DMS79 (cell line): Measurements from ENCODE around the gene CIPC.

Experiments
- DNase-seq: peaks from one replicate; lab custom pipeline; 2025; lab: John Stamatoyannopoulos, UW

The CIPC gene

GRCh38 chr14:77071938-77072388, 26.1 kb upstream of the CIPC start:
- DNase-seq: no peak

GRCh38 chr14:77074969-77075368, 23.1 kb upstream of the CIPC start:
- no peak for DNase-seq

GRCh38 chr14:77076113-77076631, 21.9 kb upstream of the CIPC start:
- no peak for DNase-seq

- no peak for DNase-seq
These were observed 21.0 kb upstream of the CIPC start for GRCh38 chr14:77077040-77077439.

- DNase-seq: no peak
These were observed 15.7 kb upstream of the CIPC start for GRCh38 chr14:77082356-77082755.

GRCh38 chr14:77083082-77083481, 15.0 kb upstream of the CIPC start:
- no peak for DNase-seq

- no peak for DNase-seq
These were observed 13.1 kb upstream of the CIPC start for GRCh38 chr14:77084985-77085384.

GRCh38 chr14:77085538-77085937, 12.5 kb upstream of the CIPC start:
- no peak for DNase-seq

GRCh38 chr14:77086017-77086727, 11.9 kb upstream of the CIPC start:
- DNase-seq: no peak

GRCh38 chr14:77086951-77087350, 11.1 kb upstream of the CIPC start:
- no peak for DNase-seq

- no peak for DNase-seq
These were observed 10.4 kb upstream of the CIPC start for GRCh38 chr14:77087631-77088030.

- DNase-seq: peak; percentile 97
These were observed 9.8 kb upstream of the CIPC start for GRCh38 chr14:77088219-77088618.

- no peak for DNase-seq
These were observed 9.4 kb upstream of the CIPC start for GRCh38 chr14:77088645-77089044.

- no peak for DNase-seq
These were observed 6.5 kb upstream of the CIPC start for GRCh38 chr14:77091518-77091917.

- no peak for DNase-seq
These were observed 5.4 kb upstream of the CIPC start for GRCh38 chr14:77092676-77093075.

- peak; percentile 70 for DNase-seq
These were observed 3.3 kb upstream of the CIPC start for GRCh38 chr14:77094672-77095284.

GRCh38 chr14:77097006-77097699, 905 bp upstream of the CIPC start:
- no peak for DNase-seq

- no peak for DNase-seq
These were observed 683 bp downstream of the CIPC start for GRCh38 chr14:77098529-77099353.

GRCh38 chr14:77099425-77100167, 1.5 kb downstream of the CIPC start:
- DNase-seq: peak; percentile 60

GRCh38 chr14:77100961-77101360, 2.9 kb downstream of the CIPC start:
- DNase-seq: no peak

- no peak for DNase-seq
These were observed 4.1 kb downstream of the CIPC start for GRCh38 chr14:77102154-77102553.
